ENCODE data around the gene RBBP8. TPM values are rescaled to one million over a fixed set of nuclear protein-coding genes. Genes with fewer than 3 reads are reported as not detected.
A peak's percentile ranks its signal among the peaks of the same experiment; 100 is the strongest.

The RBBP8 gene
- total RNA-seq, 5 donors from 2014 or later (not counting 1 experiment from before 2014, with no cell fraction given) = 2.9 to 5.8 (median 4.1) TPM

DNA sequence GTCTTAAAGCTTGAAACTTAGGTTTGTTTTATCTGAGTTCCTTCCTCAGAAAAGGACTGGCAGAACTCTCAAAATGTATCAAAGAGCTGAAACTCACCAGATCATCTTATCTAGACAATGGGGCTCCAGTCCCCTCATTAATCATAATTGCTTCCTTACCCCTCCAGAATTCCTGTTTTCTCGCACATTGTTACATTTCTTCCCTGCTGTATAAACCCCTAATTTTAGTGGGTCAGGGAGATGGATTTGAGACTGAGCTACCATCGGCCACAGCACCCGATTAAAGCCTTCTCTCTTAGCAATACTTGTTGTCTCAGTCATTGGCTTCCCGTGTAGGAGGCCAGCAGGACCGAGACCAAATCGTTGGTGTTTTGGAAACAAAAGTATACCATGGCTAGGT, 130.4 kb downstream of the RBBP8 start:
- Histone ChIP-seq H3K27me3 (replicated peaks in 1 of 2; ENCODE audit: control insufficient read depth in 2 of 2, extremely low read depth in 1 of 2, insufficient read depth in 2 of 2, low read length in 1 of 2) (no peaks in the 10 kb centered on the region), H3K4me1 (ENCODE audit: control insufficient read depth in 1 of 2, extremely low read depth in 1 of 2, insufficient read depth in 2 of 2, low read length in 2 of 2) (peaks cover 4 to 16% of the 10 kb centered on the region in 2 experiments), H3K9me3 (no peaks in the 10 kb centered on the region), H3K4me3 (ENCODE audit: control insufficient read depth in 1 of 2, extremely low read depth in 1 of 2, low read length in 1 of 2) (no peak overlapping the region), H3K27ac (ENCODE audit: low read length) (no peak overlapping the region), H3K36me3 (ENCODE audit: control insufficient read depth in 2 of 2, extremely low read depth in 1 of 2, insufficient read depth in 1 of 2, low read length in 1 of 2) (no peaks in the 10 kb centered on the region)
- Mint-ChIP-seq H3K4me3 (no peak overlapping the region), H3K27me3 (no peaks in the 10 kb centered on the region), H3K36me3 (peaks cover 10% of the 10 kb centered on the region), H3K9me3 (peaks cover 6 to 11% (median 8%) of the 10 kb centered on the region in 3 donors), H3K27ac (no peak overlapping the region), H3K4me1 (peaks cover 11 to 19% (median 11%) of the 10 kb centered on the region in 3 donors)
- POLR2A ChIA-PET = no interaction called here
- CTCF ChIA-PET = interaction anchor here in 1 of 2 donors (0.6 kb wide), 1 partner anchor 29 kb away, joined by 3 read pairs; no protein-coding TSS in a partner anchor
- ATAC-seq (replicated peaks in 1 of 4) = no peak
- 95% methylated on average over 4 of the region's 6 CpGs for WGBS (ENCODE audit: insufficient coverage)
- no peak for DNase-seq

DNA sequence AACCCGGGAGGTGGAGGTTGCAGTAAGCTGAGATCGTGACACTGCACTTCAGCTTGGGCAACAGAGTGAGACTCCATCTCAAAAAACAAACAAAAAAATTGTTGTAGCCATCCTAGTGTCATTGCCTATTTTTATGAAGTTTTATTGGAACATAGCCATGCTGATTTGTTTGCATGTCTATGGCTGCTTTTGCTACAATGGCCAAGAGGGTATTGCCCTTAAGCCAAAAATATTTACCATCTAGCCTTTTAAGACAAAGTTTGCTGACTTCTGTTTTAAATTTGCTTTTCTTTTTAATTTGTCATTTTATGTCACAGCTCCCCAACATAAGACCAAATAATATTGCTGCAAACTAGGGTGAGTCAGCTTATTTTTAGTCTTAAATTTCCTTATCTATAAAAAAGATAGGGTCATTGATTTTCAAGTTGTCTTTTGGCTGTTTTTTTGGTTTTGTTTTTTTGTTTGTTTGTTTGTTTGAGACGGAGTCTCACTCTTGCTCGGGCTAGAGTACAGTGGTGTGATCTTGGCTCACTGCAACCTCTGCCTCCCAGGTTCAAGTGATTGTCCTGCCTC, 132.2 kb downstream of the RBBP8 start:
- no peaks in the 10 kb centered on the region for H3K27me3 ChIP-seq (replicated peaks in 1 of 2; ENCODE audit: control insufficient read depth in 2 of 2, extremely low read depth in 1 of 2, insufficient read depth in 2 of 2, low read length in 1 of 2)
- no peak overlapping the region for H3K4me3 ChIP-seq (ENCODE audit: control insufficient read depth in 1 of 2, extremely low read depth in 1 of 2, low read length in 1 of 2)
- Mint-ChIP-seq H3K27me3 (no peaks in the 10 kb centered on the region), H3K27ac (no peak overlapping the region), H3K9me3 (peaks cover 6 to 11% (median 8%) of the 10 kb centered on the region in 3 donors), H3K4me1 (peaks cover 28 to 37% (median 29%) of the 10 kb centered on the region in 3 donors), H3K4me3 (no peak overlapping the region), H3K36me3 (peaks cover 10% of the 10 kb centered on the region)
- ChIA-PET POLR2A (no interaction called here), CTCF (interaction anchor here in 1 of 2 donors (0.6 kb wide), 1 partner anchor 18 kb away, joined by 5 read pairs; no protein-coding TSS in a partner anchor)
- H3K27ac ChIP-seq (ENCODE audit: low read length) = no peak overlapping the region
- DNase-seq (no peak), ATAC-seq (replicated peaks in 1 of 4) (no peak)
- no CpG with 5 or more reads among the region's 4 CpGs for WGBS (ENCODE audit: insufficient coverage)
- H3K36me3 ChIP-seq (ENCODE audit: control insufficient read depth in 2 of 2, extremely low read depth in 1 of 2, insufficient read depth in 1 of 2, low read length in 1 of 2) = no peaks in the 10 kb centered on the region
- H3K9me3 ChIP-seq = no peaks in the 10 kb centered on the region
- peaks cover 20 to 34% of the 10 kb centered on the region in 2 experiments for H3K4me1 ChIP-seq (ENCODE audit: control insufficient read depth in 1 of 2, extremely low read depth in 1 of 2, insufficient read depth in 2 of 2, low read length in 2 of 2)

DNA sequence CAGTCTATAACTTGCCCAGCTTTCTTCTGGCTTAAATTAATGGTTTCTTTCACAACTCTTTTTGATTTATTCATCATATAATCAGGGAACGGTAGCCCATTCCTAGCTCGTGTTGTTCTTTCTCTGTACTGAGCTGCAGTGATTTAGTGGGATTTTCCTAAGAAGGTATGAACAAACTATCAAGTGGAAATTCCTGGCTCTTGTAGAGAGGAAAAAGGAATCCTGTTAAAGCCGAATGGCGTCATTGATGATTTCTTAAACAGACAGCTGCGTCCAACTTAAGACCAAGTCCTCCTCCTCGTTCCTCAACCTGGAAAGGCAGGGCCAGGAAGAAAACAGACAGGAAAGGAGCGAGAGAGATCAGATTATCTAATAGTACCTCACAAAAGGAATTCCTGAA, 132.9 kb downstream of the RBBP8 start:
- no peak overlapping the region for H3K27ac Mint-ChIP-seq
- H3K4me3 Mint-ChIP-seq = no peak overlapping the region
- ChIA-PET POLR2A (no interaction called here), CTCF (interaction anchor here in 1 of 2 donors (0.6 kb wide), 1 partner anchor 19 kb away, joined by 5 read pairs; no protein-coding TSS in a partner anchor)
- 100% methylated on average over 2 of the region's 7 CpGs for WGBS (ENCODE audit: insufficient coverage)
- ATAC-seq (replicated peaks in 1 of 4) (no peak), DNase-seq (no peak)
- peaks cover 10% of the 10 kb centered on the region for H3K36me3 Mint-ChIP-seq
- H3K27ac ChIP-seq (ENCODE audit: low read length) = no peak overlapping the region
- peaks cover 6 to 11% (median 8%) of the 10 kb centered on the region in 3 donors for H3K9me3 Mint-ChIP-seq
- H3K9me3 ChIP-seq = no peaks in the 10 kb centered on the region
- peaks cover 27 to 42% of the 10 kb centered on the region in 2 experiments for H3K4me1 ChIP-seq (ENCODE audit: control insufficient read depth in 1 of 2, extremely low read depth in 1 of 2, insufficient read depth in 2 of 2, low read length in 2 of 2)
- H3K27me3 ChIP-seq (replicated peaks in 1 of 2; ENCODE audit: control insufficient read depth in 2 of 2, extremely low read depth in 1 of 2, insufficient read depth in 2 of 2, low read length in 1 of 2) = no peaks in the 10 kb centered on the region
- H3K36me3 ChIP-seq (ENCODE audit: control insufficient read depth in 2 of 2, extremely low read depth in 1 of 2, insufficient read depth in 1 of 2, low read length in 1 of 2) = no peaks in the 10 kb centered on the region
- H3K27me3 Mint-ChIP-seq = no peaks in the 10 kb centered on the region
- H3K4me1 Mint-ChIP-seq = peaks cover 34 to 45% (median 36%) of the 10 kb centered on the region in 3 donors
- H3K4me3 ChIP-seq (ENCODE audit: control insufficient read depth in 1 of 2, extremely low read depth in 1 of 2, low read length in 1 of 2) = no peak overlapping the region

DNA sequence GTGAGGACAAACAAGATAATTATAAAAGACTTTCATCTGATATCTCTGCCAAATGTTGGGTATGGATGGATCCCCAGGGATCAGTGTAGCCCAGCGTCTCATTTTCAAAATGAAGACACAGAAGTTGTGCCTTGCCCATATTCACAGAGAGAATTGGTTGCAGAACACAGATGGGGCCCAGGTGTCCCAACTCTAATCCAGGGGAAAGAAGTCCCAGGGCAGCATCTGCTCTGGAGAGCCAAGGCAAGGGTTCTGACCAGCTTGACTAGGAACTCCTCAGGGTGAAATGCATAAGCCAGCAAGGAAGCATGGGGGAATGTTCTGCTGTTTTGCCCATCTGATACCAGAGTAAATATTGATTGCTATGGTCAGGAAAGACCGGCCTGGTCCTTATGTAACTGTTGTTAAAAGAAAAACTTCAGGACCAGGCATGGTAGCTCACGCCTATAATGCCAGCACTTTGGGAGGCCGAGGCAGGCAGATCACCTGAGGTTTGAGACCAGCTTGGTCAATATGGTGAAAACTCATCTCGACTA, 133.4 kb downstream of the RBBP8 start:
- H3K36me3 Mint-ChIP-seq = peaks cover 10% of the 10 kb centered on the region
- Histone ChIP-seq H3K27ac (ENCODE audit: low read length) (no peak overlapping the region), H3K4me1 (ENCODE audit: control insufficient read depth in 1 of 2, extremely low read depth in 1 of 2, insufficient read depth in 2 of 2, low read length in 2 of 2) (peaks cover 29 to 47% of the 10 kb centered on the region in 2 experiments), H3K9me3 (no peaks in the 10 kb centered on the region), H3K36me3 (ENCODE audit: control insufficient read depth in 2 of 2, extremely low read depth in 1 of 2, insufficient read depth in 1 of 2, low read length in 1 of 2) (no peaks in the 10 kb centered on the region), H3K27me3 (replicated peaks in 1 of 2; ENCODE audit: control insufficient read depth in 2 of 2, extremely low read depth in 1 of 2, insufficient read depth in 2 of 2, low read length in 1 of 2) (no peaks in the 10 kb centered on the region), H3K4me3 (ENCODE audit: control insufficient read depth in 1 of 2, extremely low read depth in 1 of 2, low read length in 1 of 2) (no peak overlapping the region)
- no peak for DNase-seq
- no peak for ATAC-seq (replicated peaks in 1 of 4)
- ChIA-PET POLR2A (no interaction called here), CTCF (interaction anchor here (1.0 to 1.3 kb wide), 2 partner anchors 35 to 63 kb away, joined by 3 to 5 read pairs; no protein-coding TSS in a partner anchor)
- H3K9me3 Mint-ChIP-seq = peaks cover 6 to 11% (median 8%) of the 10 kb centered on the region in 3 donors
- H3K4me1 Mint-ChIP-seq = peaks cover 39 to 50% (median 42%) of the 10 kb centered on the region in 3 donors
- H3K4me3 Mint-ChIP-seq = no peak overlapping the region
- no peak overlapping the region for H3K27ac Mint-ChIP-seq
- no peaks in the 10 kb centered on the region for H3K27me3 Mint-ChIP-seq
- 100% methylated on average over 5 of the region's 5 CpGs for WGBS (ENCODE audit: insufficient coverage)

DNA sequence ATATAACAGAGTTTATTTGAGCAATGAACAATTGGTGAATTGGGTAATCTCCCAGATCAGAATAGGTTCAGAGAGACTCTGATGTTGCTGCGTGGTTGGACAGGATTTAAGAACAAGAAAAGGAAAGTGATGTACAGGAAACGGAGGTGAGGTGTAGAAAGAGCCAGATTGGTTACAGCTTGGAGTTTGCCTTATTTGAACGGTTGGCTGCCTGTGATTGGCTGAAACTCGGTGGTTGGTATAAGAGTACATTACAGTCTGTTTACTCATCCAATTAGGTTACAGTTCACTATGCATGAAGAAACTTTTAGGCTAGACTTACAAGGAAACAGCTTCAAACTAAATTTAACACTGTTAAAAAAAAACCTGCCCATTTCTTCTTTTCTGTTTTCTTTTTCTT, 134.1 kb downstream of the RBBP8 start:
- H3K36me3 ChIP-seq (ENCODE audit: control insufficient read depth in 2 of 2, extremely low read depth in 1 of 2, insufficient read depth in 1 of 2, low read length in 1 of 2) = no peaks in the 10 kb centered on the region
- no peak overlapping the region for H3K4me3 Mint-ChIP-seq
- no peaks in the 10 kb centered on the region for H3K9me3 ChIP-seq
- ATAC-seq (replicated peaks in 1 of 4) (no peak), DNase-seq (no peak)
- peaks cover 46 to 56% (median 48%) of the 10 kb centered on the region in 3 donors for H3K4me1 Mint-ChIP-seq
- peaks cover 10% of the 10 kb centered on the region for H3K36me3 Mint-ChIP-seq
- WGBS (ENCODE audit: insufficient coverage) = 0% methylated on average over 1 of the region's 4 CpGs
- no peak overlapping the region for H3K4me3 ChIP-seq (ENCODE audit: control insufficient read depth in 1 of 2, extremely low read depth in 1 of 2, low read length in 1 of 2)
- H3K27me3 Mint-ChIP-seq = no peaks in the 10 kb centered on the region
- ChIA-PET POLR2A (interaction anchor here in 1 of 2 donors (0.6 kb wide), 4 partner anchors 12 to 332 kb away, joined by 4 to 11 read pairs (median 4); no protein-coding TSS in a partner anchor), CTCF (interaction anchor here (0.7 to 1.3 kb wide), 3 partner anchors 36 to 62 kb away, joined by 3 to 5 read pairs (median 3); no protein-coding TSS in a partner anchor)
- H3K9me3 Mint-ChIP-seq = peaks cover 6 to 11% (median 8%) of the 10 kb centered on the region in 3 donors
- no peak overlapping the region for H3K27ac ChIP-seq (ENCODE audit: low read length)
- peaks cover 36 to 54% of the 10 kb centered on the region in 2 experiments for H3K4me1 ChIP-seq (ENCODE audit: control insufficient read depth in 1 of 2, extremely low read depth in 1 of 2, insufficient read depth in 2 of 2, low read length in 2 of 2)
- H3K27me3 ChIP-seq (replicated peaks in 1 of 2; ENCODE audit: control insufficient read depth in 2 of 2, extremely low read depth in 1 of 2, insufficient read depth in 2 of 2, low read length in 1 of 2) = no peaks in the 10 kb centered on the region
- H3K27ac Mint-ChIP-seq = no peak overlapping the region

DNA sequence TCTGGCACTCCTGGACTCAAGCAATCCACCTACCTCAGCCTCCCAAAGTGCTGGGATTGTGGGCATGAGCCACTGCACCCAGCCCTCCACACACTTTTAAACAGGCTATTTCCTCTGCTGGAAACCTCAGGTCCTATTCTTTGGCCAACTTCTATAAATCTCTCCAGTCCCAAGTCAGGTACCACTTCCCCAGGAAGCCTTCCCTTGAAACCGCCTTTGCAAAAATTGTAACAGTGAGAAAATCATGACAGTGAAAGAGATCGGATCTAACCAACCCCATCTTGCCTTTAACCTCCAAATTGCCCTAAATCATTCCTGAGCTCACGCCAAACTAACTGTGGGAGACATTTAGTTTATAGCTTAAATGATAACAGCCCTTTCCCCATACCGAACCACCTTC, 134.9 kb downstream of the RBBP8 start:
- Histone ChIP-seq H3K4me1 (ENCODE audit: control insufficient read depth in 1 of 2, extremely low read depth in 1 of 2, insufficient read depth in 2 of 2, low read length in 2 of 2) (peaks cover 37 to 60% of the 10 kb centered on the region in 2 experiments), H3K27me3 (replicated peaks in 1 of 2; ENCODE audit: control insufficient read depth in 2 of 2, extremely low read depth in 1 of 2, insufficient read depth in 2 of 2, low read length in 1 of 2) (no peaks in the 10 kb centered on the region), H3K9me3 (no peaks in the 10 kb centered on the region), H3K27ac (ENCODE audit: low read length) (no peak overlapping the region), H3K36me3 (ENCODE audit: control insufficient read depth in 2 of 2, extremely low read depth in 1 of 2, insufficient read depth in 1 of 2, low read length in 1 of 2) (no peaks in the 10 kb centered on the region), H3K4me3 (ENCODE audit: control insufficient read depth in 1 of 2, extremely low read depth in 1 of 2, low read length in 1 of 2) (no peak overlapping the region)
- POLR2A ChIA-PET = no interaction called here
- Mint-ChIP-seq H3K4me1 (peaks cover 53 to 64% (median 56%) of the 10 kb centered on the region in 3 donors), H3K9me3 (peaks cover 6 to 10% (median 8%) of the 10 kb centered on the region in 3 donors), H3K27ac (no peak overlapping the region), H3K4me3 (peak overlapping the region in 1 of 3 donors; percentile 28), H3K27me3 (no peaks in the 10 kb centered on the region), H3K36me3 (peaks cover 10% of the 10 kb centered on the region)
- DNase-seq (no peak), ATAC-seq (replicated peaks in 1 of 4) (no peak)
- WGBS (ENCODE audit: insufficient coverage) = no CpG with 5 or more reads among the region's 4 CpGs
- CTCF ChIA-PET = interaction anchor here in 1 of 2 donors (1.3 kb wide), 1 partner anchor 37 kb away, joined by 5 read pairs; no protein-coding TSS in a partner anchor
